Esophagus squamous epithelium (tissue), 5 donors: ENCODE measurements around the gene ACSF2. TPM values are rescaled to one million over a fixed set of nuclear protein-coding genes. Genes with fewer than 3 reads are reported as not detected.

Experiments used
- DNase-seq: peaks from one replicate; lab custom pipeline; 2025; lab: John Stamatoyannopoulos, UW
- H3K27ac ChIP-seq, 4 donors: fragments of 200-600 bp; sonication (generic); one replicate each; pipeline ENCODE4 v1.5.1; 2016 to 2019; ENCODE audit warnings: mild to moderate bottlenecking in 1 of 4
- H3K27me3 ChIP-seq, 4 donors: fragments of 200-600 bp; sonication (generic); 1 replicate in 3 of 4; 2 replicates in 1 of 4; pipeline versions ENCODE4 v1.5.1 to v1.6.0; 2017 to 2021; ENCODE audit warnings: antibody characterized with exemption in 1 of 4
- H3K36me3 ChIP-seq, 3 donors: fragments of 200-600 bp; sonication (generic); one replicate each; pipeline ENCODE4 v1.5.1; 2016 to 2019
- H3K4me1 ChIP-seq, 3 donors: fragments of 200-600 bp; sonication (generic); one replicate each; pipeline ENCODE4 v1.5.1; 2017 to 2019
- H3K4me3 ChIP-seq, 4 donors: fragments of 200-600 bp; sonication (generic); 1 replicate in 3 of 4; 2 replicates in 1 of 4; pipeline ENCODE4 v1.5.1; 2016 to 2019; ENCODE audit warnings: mild to moderate bottlenecking in 2 of 4, moderate library complexity in 1 of 4
- H3K9me3 ChIP-seq, 3 donors: fragments of 200-600 bp; sonication (generic); one replicate each; pipeline ENCODE4 v1.5.1; 2016 to 2019
- POLR2A ChIP-seq, 4 donors: fragments of 450-650 bp; IDR thresholded peaks; one replicate each; pipeline ENCODE4 v1.6.1; 2017; ENCODE audit warnings: antibody characterized with exemption in 4 of 4, mild to moderate bottlenecking in 4 of 4, moderate library complexity in 3 of 4
- WGBS, 2 donors: methylation state at CpG; one replicate each; pipeline ENCODE4 v1.1.5; 2018; 5-methylcytosine and 5-hydroxymethylcytosine counted together
- intact Hi-C: fragments of 100-400 bp; cut with DNase I; formaldehyde crosslinking; loops from one replicate; pipeline ENCODE4 v1.15.0; 2022
- total RNA-seq, 4 donors: library from RNA; depleted of rRNA; stranded (reverse); fragments of >200 nt; gene quantifications; one replicate each; pipeline ENCODE4 v1.1.0, GENCODE V29; 2016
- TF ChIP-seq, protein P1 (sequence below), 6 experiments: fragments of 450-650 bp in 4 of 6; fragments of 200-600 bp in 2 of 6; sonication (generic) in 2 of 6; IDR thresholded peaks; one replicate each; pipeline ENCODE4 v1.5.1; 2016 to 2019; ENCODE audit warnings: antibody characterized with exemption in 6 of 6, mild to moderate bottlenecking in 4 of 6, moderate library complexity in 4 of 6
- donor health status: DM: yes; HTN: yes; CAD: no.

ACSF2 gene
- total RNA-seq, 4 donors from 2014 or later, result 7.0 to 26.3 (median 19.0) TPM

- no peak for DNase-seq
- intact Hi-C loops, result no loop called here
- 77 to 80% methylated on average over 10 of the region's 10 CpGs for WGBS, 2 donors
- H3K27ac ChIP-seq, result peak overlapping the region in 1 of 4 donors; percentile 11
- peaks cover 3 to 39% (median 16%) of the 10 kb centered on the region in 3 donors for H3K4me1 ChIP-seq
- TF ChIP-seq POLR2A (IDR thresholded peaks at IDR 0.05), result no peak
- TF ChIP-seq, protein P1, sequence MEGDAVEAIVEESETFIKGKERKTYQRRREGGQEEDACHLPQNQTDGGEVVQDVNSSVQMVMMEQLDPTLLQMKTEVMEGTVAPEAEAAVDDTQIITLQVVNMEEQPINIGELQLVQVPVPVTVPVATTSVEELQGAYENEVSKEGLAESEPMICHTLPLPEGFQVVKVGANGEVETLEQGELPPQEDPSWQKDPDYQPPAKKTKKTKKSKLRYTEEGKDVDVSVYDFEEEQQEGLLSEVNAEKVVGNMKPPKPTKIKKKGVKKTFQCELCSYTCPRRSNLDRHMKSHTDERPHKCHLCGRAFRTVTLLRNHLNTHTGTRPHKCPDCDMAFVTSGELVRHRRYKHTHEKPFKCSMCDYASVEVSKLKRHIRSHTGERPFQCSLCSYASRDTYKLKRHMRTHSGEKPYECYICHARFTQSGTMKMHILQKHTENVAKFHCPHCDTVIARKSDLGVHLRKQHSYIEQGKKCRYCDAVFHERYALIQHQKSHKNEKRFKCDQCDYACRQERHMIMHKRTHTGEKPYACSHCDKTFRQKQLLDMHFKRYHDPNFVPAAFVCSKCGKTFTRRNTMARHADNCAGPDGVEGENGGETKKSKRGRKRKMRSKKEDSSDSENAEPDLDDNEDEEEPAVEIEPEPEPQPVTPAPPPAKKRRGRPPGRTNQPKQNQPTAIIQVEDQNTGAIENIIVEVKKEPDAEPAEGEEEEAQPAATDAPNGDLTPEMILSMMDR (IDR thresholded peaks at IDR 0.05), result no peak
- H3K4me3 ChIP-seq, result no peak overlapping the region
- no peaks in the 10 kb centered on the region for H3K36me3 ChIP-seq
- no peaks in the 10 kb centered on the region for H3K27me3 ChIP-seq
- no peaks in the 10 kb centered on the region for H3K9me3 ChIP-seq
Measured at GRCh38 chr17:50452630-50453300, 26.7 kb downstream of the ACSF2 start.

GRCh38 chr17:50453901-50454300, 27.9 kb downstream of the ACSF2 start:
- no peak overlapping the region for H3K27ac ChIP-seq
- WGBS, 2 donors, result 90 to 92% methylated on average over 3 of the region's 3 CpGs
- peaks cover 8 to 51% (median 16%) of the 10 kb centered on the region in 3 donors for H3K4me1 ChIP-seq

DNA sequence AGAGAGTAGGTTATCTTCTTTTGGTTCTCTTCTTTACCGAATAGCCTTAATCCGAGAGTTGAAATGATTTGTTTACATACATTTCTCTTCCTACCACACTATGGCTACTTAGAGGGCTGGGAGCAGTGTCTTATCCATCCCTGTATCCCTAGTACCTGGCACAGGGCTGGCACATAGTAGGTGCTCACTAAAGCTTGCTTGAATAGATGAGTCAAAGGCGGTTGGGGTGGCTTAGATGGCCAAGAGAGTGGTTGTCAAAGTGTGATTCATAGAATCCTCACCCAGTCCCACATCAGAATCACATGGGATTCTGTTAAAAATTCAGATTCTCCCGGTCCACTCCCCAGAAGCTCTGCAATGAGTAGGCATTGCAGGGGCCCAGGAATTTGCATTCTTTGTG, 31.6 kb downstream of the ACSF2 start:
- WGBS, 2 donors, result 93 to 100% methylated on average over 3 to 4 of the region's 4 CpGs
- DNase-seq, result no peak
- Histone ChIP-seq H3K27ac (no peak overlapping the region), H3K4me1 (peaks cover 2 to 35% (median 8%) of the 10 kb centered on the region in 3 donors), H3K27me3 (no peaks in the 10 kb centered on the region), H3K4me3 (no peak overlapping the region), H3K36me3 (peaks cover 0 to 6% (median 0%) of the 10 kb centered on the region in 3 donors), H3K9me3 (no peaks in the 10 kb centered on the region)
- intact Hi-C loops, result no loop called here
- no peak for TF ChIP-seq POLR2A (IDR thresholded peaks at IDR 0.05)
- TF ChIP-seq, protein P1 (IDR thresholded peaks at IDR 0.05), result no peak

More at GRCh38 chr17:50453901-50454300, 27.9 kb downstream of the ACSF2 start:
- H3K27me3 ChIP-seq, result no peaks in the 10 kb centered on the region
- H3K36me3 ChIP-seq, result no peaks in the 10 kb centered on the region
- H3K4me3 ChIP-seq, result no peak overlapping the region
- DNase-seq, result no peak
- intact Hi-C loops, result no loop called here
- no peaks in the 10 kb centered on the region for H3K9me3 ChIP-seq
- TF ChIP-seq POLR2A (IDR thresholded peaks at IDR 0.05), result no peak
- TF ChIP-seq, protein P1 (IDR thresholded peaks at IDR 0.05), result no peak

- peaks cover 0 to 30% (median 8%) of the 10 kb centered on the region in 3 donors for H3K4me1 ChIP-seq
- H3K4me3 ChIP-seq, result no peak overlapping the region
- WGBS, 2 donors, result 37 to 47% methylated on average over 3 of the region's 3 CpGs
- no peak for DNase-seq
- H3K27me3 ChIP-seq, result no peaks in the 10 kb centered on the region
- H3K36me3 ChIP-seq, result peaks cover 0 to 13% (median 0%) of the 10 kb centered on the region in 3 donors
- H3K27ac ChIP-seq, result peak overlapping the region in 2 of 4 donors; percentile 28 to 51
- TF ChIP-seq, protein P1 (IDR thresholded peaks at IDR 0.05), result no peak
- no peak for TF ChIP-seq POLR2A (IDR thresholded peaks at IDR 0.05)
- no peaks in the 10 kb centered on the region for H3K9me3 ChIP-seq
- intact Hi-C loops, result no loop called here
Measured at GRCh38 chr17:50458270-50458669, 32.3 kb downstream of the ACSF2 start.
